GM23338 (cell line): Measurements from ENCODE around the gene GPR151. TPM values are rescaled to one million over a fixed set of nuclear protein-coding genes. Genes with fewer than 3 reads are reported as not detected.

Experiments
- ATAC-seq: fragments of 200-7000 bp; cut with Tn5 transposase; 3 replicates; pipeline ENCODE4 v1.9.1; 2020
- DNase-seq: peaks from one replicate; pipeline ENCODE4 v3.0.0-alpha.2; 2015; ENCODE audit warnings: low spot score
- H2AFZ ChIP-seq: fragments of 200-600 bp; sonication (generic); 2 replicates; pipeline ENCODE4 v1.8.0; 2016; ENCODE audit warnings: antibody characterized with exemption, mild to moderate bottlenecking, moderate library complexity
- H3F3A ChIP-seq: fragments of 200-600 bp; sonication (generic); replicated peaks from 2 replicates; pipeline ENCODE4 v1.8.0; 2017; ENCODE audit warnings: antibody characterized with exemption, mixed run types, low read depth
- H3K27ac ChIP-seq: fragments of 200-600 bp; sonication (generic); 2 replicates; pipeline ENCODE4 v1.6.1; 2016; ENCODE audit warnings: low read depth
- H3K27me3 ChIP-seq: fragments of 200-600 bp; sonication (generic); 2 replicates; pipeline ENCODE4 v1.8.0; 2016; ENCODE audit warnings: mild to moderate bottlenecking, mixed run types, moderate library complexity; ENCODE audit not compliant: insufficient read depth
- H3K36me3 ChIP-seq: fragments of 200-600 bp; sonication (generic); 2 replicates; pipeline ENCODE4 v1.8.0; 2016; ENCODE audit warnings: mild to moderate bottlenecking; ENCODE audit not compliant: insufficient read depth
- H3K4me1 ChIP-seq: fragments of 200-600 bp; sonication (generic); 2 replicates; pipeline ENCODE4 v1.8.0; 2016; ENCODE audit warnings: mild to moderate bottlenecking, moderate library complexity; ENCODE audit not compliant: insufficient read depth
- H3K4me2 ChIP-seq: fragments of 200-600 bp; sonication (generic); 2 replicates; pipeline ENCODE4 v1.7.1; 2017; ENCODE audit warnings: mixed run types
- H3K4me3 ChIP-seq: fragments of 200-600 bp; sonication (generic); 2 replicates; pipeline ENCODE4 v1.6.1; 2016; ENCODE audit warnings: mixed run types
- H3K79me2 ChIP-seq: fragments of 200-600 bp; sonication (generic); replicated peaks from 2 replicates; pipeline ENCODE4 v1.8.0; 2017; ENCODE audit warnings: mild to moderate bottlenecking; ENCODE audit not compliant: insufficient read depth
- H3K9me2 ChIP-seq: fragments of 200-600 bp; sonication (generic); 2 replicates; pipeline ENCODE4 v1.8.0; 2017; ENCODE audit not compliant: insufficient read depth
- H4K20me1 ChIP-seq: fragments of 200-600 bp; sonication (generic); replicated peaks from 2 replicates; pipeline ENCODE4 v1.8.0; 2017; ENCODE audit warnings: mild to moderate bottlenecking; ENCODE audit not compliant: insufficient read depth
- H3K27ac Mint-ChIP-seq: 2 replicates; pipeline ENCODE4 v1.8.0; 2020; ENCODE audit warnings: inconsistent platforms, mild to moderate bottlenecking, moderate library complexity, mixed read lengths
- H3K27me3 Mint-ChIP-seq: 3 replicates; pipeline ENCODE4 v1.8.0; 2022; ENCODE audit warnings: low read depth, mild to moderate bottlenecking, moderate library complexity, mixed read lengths, inconsistent platforms; ENCODE audit not compliant: insufficient read depth, poor library complexity
- H3K36me3 Mint-ChIP-seq: 3 replicates; pipeline ENCODE4 v1.8.0; 2021; ENCODE audit warnings: low read depth, mild to moderate bottlenecking, inconsistent platforms, moderate library complexity, mixed read lengths
- H3K4me1 Mint-ChIP-seq: 3 replicates; pipeline ENCODE4 v1.8.0; 2020; ENCODE audit warnings: mild to moderate bottlenecking, inconsistent platforms, mixed read lengths
- H3K4me3 Mint-ChIP-seq: 3 replicates; pipeline ENCODE4 v1.8.0; 2021; ENCODE audit warnings: moderate library complexity, mild to moderate bottlenecking, inconsistent platforms, mixed read lengths
- H3K9me3 Mint-ChIP-seq: 3 replicates; pipeline ENCODE4 v1.8.0; 2020; ENCODE audit warnings: moderate library complexity, mild to moderate bottlenecking, inconsistent platforms, mixed read lengths
- CREB1 ChIP-seq: fragments of 250-450 bp; sonication (Bioruptor Pico); IDR thresholded peaks from 2 replicates; pipeline ENCODE4 v1.5.0; 2020; ENCODE audit warnings: low read depth, mild to moderate bottlenecking, moderate library complexity
- EZH2 ChIP-seq: fragments of 200-600 bp; sonication (generic); IDR thresholded peaks from one replicate; pipeline ENCODE4 v1.8.0; 2017; ENCODE audit warnings: antibody characterized with exemption, mild to moderate bottlenecking, low read depth; ENCODE audit not compliant: unreplicated experiment
- EZH2phosphoT487 ChIP-seq: fragments of 200-600 bp; sonication (generic); IDR thresholded peaks from one replicate; pipeline ENCODE4 v1.8.1; 2018; ENCODE audit warnings: antibody characterized with exemption; ENCODE audit not compliant: unreplicated experiment
- JUNB ChIP-seq: IDR thresholded peaks from one replicate; pipeline ENCODE4 v1.6.1; 2016; ENCODE audit warnings: antibody characterized with exemption; ENCODE audit not compliant: unreplicated experiment
- NANOG ChIP-seq: IDR thresholded peaks from 2 replicates; pipeline ENCODE4 v1.6.1; 2016; ENCODE audit warnings: antibody characterized with exemption, borderline replicate concordance
- POLR2AphosphoS5 ChIP-seq: IDR thresholded peaks from 2 replicates; pipeline ENCODE4 v1.6.1; 2016; ENCODE audit warnings: antibody characterized with exemption, low read depth
- ZNF114 ChIP-seq: fragments of 250-450 bp; sonication (Bioruptor Pico); IDR thresholded peaks from 2 replicates; pipeline ENCODE4 v1.5.0; 2020; ENCODE audit warnings: mild to moderate bottlenecking, moderate library complexity
- ZNF331 ChIP-seq: fragments of 250-450 bp; sonication (Bioruptor Pico); IDR thresholded peaks from 2 replicates; pipeline ENCODE4 v1.5.0; 2020; ENCODE audit warnings: low read depth, mild to moderate bottlenecking, moderate library complexity
- polyA plus RNA-seq: library from polyadenylated mRNA; unstranded; fragments of >200 nt; fragmentation: Nextera tagmentation; extraction: Ambion mirVana; gene quantifications from 2 replicates; pipeline ENCODE4 v1.2.1, GENCODE V29; 2016
- total RNA-seq: library from RNA; depleted of rRNA; stranded (reverse); fragments of >200 nt; shearing (Covaris generic); gene quantifications from 2 replicates; pipeline ENCODE4 v1.2.3, GENCODE V29; 2014
- TF ChIP-seq, protein P1 (sequence below): fragments of 250-450 bp; sonication (Bioruptor Pico); IDR thresholded peaks from 2 replicates; pipeline ENCODE4 v1.5.0; 2020; ENCODE audit warnings: mild to moderate bottlenecking, moderate library complexity

GPR151 gene
- total and polyA plus RNA-seq, 2 experiments from 2014 or later, result not detected

DNA sequence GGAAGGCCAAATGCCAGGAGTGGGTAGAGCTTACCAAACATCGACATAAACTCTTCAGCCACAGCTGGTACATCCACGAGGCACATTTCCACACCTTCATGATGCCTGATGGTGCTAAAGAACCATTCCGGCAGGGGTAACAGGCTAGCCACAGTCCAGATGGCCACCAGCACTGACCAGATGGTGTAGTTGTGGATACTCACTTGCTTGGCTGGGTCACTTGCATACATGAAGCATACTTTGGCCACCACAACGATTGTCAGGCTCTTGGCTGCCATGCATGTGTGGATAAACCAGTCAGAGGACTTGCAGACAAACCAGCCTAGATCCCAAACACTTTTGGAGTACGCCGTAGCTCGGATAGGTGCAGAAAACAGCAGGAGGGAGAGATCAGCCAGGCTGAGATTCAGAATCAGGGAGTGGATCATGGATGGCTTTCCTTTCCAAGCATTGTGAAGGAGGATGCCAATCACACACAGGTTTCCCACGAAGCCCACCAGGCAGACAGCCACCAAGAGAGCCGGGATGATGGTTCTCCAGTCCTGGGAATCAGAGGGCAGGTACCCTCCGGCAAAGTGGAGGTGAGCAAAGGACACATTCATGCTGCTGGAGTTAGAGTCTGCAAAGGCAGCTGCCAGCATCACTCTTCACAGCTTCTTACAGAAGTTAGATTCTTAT is 378 bp downstream of the GPR151 start:
- DNase-seq, result no peak
- 0 out of 2 replicates have a peak overlapping the region, but pooled peaks have one; percentile 3 for H3K27ac ChIP-seq
- H3K9me3 Mint-ChIP-seq, result no peaks in the 10 kb centered on the region
- peak overlapping the region; percentile 31 for H3K4me2 ChIP-seq
- no peak overlapping the region for H3K4me3 ChIP-seq
- H3K27me3 ChIP-seq, result no peaks in the 10 kb centered on the region
- no peaks in the 10 kb centered on the region for H3K79me2 ChIP-seq
- H3K36me3 ChIP-seq, result peaks cover 9% of the 10 kb centered on the region
- no peaks in the 10 kb centered on the region for H4K20me1 ChIP-seq
- H2AFZ ChIP-seq, result no peak overlapping the region
- H3K36me3 Mint-ChIP-seq, result peaks cover 10% of the 10 kb centered on the region
- H3F3A ChIP-seq, result no peaks in the 10 kb centered on the region
- no peaks in the 10 kb centered on the region for H3K9me2 ChIP-seq
- no peaks in the 10 kb centered on the region for H3K27me3 Mint-ChIP-seq
- 0 out of 2 replicates have a peak overlapping the region, but pooled peaks have one; percentile 74 for H3K27ac Mint-ChIP-seq
- peaks cover 16% of the 10 kb centered on the region for H3K4me1 ChIP-seq
- no peak for TF ChIP-seq NANOG
- TF ChIP-seq, protein P1, sequence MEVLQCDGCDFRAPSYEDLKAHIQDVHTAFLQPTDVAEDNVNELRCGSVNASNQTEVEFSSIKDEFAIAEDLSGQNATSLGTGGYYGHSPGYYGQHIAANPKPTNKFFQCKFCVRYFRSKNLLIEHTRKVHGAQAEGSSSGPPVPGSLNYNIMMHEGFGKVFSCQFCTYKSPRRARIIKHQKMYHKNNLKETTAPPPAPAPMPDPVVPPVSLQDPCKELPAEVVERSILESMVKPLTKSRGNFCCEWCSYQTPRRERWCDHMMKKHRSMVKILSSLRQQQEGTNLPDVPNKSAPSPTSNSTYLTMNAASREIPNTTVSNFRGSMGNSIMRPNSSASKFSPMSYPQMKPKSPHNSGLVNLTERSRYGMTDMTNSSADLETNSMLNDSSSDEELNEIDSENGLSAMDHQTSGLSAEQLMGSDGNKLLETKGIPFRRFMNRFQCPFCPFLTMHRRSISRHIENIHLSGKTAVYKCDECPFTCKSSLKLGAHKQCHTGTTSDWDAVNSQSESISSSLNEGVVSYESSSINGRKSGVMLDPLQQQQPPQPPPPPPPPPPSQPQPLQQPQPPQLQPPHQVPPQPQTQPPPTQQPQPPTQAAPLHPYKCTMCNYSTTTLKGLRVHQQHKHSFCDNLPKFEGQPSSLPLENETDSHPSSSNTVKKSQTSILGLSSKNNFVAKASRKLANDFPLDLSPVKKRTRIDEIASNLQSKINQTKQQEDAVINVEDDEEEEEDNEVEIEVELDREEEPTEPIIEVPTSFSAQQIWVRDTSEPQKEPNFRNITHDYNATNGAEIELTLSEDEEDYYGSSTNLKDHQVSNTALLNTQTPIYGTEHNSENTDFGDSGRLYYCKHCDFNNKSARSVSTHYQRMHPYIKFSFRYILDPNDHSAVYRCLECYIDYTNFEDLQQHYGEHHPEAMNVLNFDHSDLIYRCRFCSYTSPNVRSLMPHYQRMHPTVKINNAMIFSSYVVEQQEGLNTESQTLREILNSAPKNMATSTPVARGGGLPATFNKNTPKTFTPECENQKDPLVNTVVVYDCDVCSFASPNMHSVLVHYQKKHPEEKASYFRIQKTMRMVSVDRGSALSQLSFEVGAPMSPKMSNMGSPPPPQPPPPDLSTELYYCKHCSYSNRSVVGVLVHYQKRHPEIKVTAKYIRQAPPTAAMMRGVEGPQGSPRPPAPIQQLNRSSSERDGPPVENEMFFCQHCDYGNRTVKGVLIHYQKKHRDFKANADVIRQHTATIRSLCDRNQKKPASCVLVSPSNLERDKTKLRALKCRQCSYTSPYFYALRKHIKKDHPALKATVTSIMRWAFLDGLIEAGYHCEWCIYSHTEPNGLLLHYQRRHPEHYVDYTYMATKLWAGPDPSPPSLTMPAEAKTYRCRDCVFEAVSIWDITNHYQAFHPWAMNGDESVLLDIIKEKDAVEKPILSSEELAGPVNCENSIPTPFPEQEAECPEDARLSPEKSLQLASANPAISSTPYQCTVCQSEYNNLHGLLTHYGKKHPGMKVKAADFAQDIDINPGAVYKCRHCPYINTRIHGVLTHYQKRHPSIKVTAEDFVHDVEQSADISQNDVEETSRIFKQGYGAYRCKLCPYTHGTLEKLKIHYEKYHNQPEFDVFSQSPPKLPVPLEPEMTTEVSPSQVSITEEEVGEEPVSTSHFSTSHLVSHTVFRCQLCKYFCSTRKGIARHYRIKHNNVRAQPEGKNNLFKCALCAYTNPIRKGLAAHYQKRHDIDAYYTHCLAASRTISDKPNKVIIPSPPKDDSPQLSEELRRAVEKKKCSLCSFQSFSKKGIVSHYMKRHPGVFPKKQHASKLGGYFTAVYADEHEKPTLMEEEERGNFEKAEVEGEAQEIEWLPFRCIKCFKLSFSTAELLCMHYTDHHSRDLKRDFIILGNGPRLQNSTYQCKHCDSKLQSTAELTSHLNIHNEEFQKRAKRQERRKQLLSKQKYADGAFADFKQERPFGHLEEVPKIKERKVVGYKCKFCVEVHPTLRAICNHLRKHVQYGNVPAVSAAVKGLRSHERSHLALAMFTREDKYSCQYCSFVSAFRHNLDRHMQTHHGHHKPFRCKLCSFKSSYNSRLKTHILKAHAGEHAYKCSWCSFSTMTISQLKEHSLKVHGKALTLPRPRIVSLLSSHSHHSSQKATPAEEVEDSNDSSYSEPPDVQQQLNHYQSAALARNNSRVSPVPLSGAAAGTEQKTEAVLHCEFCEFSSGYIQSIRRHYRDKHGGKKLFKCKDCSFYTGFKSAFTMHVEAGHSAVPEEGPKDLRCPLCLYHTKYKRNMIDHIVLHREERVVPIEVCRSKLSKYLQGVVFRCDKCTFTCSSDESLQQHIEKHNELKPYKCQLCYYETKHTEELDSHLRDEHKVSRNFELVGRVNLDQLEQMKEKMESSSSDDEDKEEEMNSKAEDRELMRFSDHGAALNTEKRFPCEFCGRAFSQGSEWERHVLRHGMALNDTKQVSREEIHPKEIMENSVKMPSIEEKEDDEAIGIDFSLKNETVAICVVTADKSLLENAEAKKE (CRISPR knock-in tag), result no peak
- no peak for TF ChIP-seq ZNF114 (CRISPR knock-in tag)
- TF ChIP-seq EZH2phosphoT487, result no peak
- TF ChIP-seq EZH2, result no peak
- no peak for TF ChIP-seq CREB1 (CRISPR knock-in tag)
- TF ChIP-seq JUNB, result no peak
- TF ChIP-seq ZNF331 (CRISPR knock-in tag), result no peak
- TF ChIP-seq POLR2AphosphoS5, result no peak
- peaks cover 12% of the 10 kb centered on the region for H3K4me1 Mint-ChIP-seq
- peak; percentile 52 for ATAC-seq
- H3K4me3 Mint-ChIP-seq, result no peak overlapping the region
